ENCODE data around the gene TCF25.
A peak's percentile ranks its signal among the peaks of the same experiment; 100 is the strongest.
"Not testable (repeated sequence)": the region's sequence is repeated elsewhere in the genome, so short reads cannot be mapped to it uniquely, and the experiment has no call there.

The TCF25 gene

GRCh38 chr16:89905511-89906139 is 32.2 kb downstream of the TCF25 start:
- no peak for DNase-seq

GRCh38 chr16:89906140-89907025 is 33.0 kb downstream of the TCF25 start:
- no peak for DNase-seq

DNA sequence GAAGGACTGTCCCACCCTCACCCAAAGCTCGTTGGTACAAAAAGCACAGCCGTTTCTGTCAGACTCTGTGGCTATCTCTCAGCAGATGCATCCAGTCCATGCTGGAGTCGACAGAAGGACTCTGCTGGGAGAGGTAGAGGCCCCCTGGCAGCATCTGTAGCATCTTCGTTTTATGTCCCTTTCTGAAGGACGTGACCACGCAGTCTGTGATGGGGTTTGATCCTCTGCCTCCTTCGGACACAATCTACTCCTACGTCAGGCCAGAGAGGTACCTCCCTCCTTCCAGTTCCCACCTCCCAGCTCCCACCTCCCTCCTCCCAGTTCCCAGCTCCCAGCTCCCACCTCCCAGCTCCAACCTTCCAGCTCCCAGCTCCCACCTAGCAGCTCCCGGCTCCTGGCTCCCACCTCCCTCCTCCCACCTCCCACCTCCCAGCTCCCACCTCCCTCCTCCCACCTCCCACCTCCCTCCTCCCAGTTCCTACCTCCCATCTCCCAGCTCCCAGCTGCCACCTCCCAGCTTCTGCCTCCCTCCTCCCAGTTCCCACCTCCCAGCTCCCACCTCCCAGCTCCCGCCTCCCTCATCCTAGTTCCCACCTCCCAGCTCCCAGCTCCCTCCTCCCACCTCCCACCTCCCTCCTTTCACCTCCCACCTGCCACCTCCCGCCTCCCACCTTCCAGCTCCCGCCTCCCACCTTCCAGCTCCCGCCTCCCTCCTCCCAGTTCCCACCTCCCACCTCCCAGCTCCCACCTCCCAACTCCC is 33.8 kb downstream of the TCF25 start:
- DNase-seq = no peak

DNA sequence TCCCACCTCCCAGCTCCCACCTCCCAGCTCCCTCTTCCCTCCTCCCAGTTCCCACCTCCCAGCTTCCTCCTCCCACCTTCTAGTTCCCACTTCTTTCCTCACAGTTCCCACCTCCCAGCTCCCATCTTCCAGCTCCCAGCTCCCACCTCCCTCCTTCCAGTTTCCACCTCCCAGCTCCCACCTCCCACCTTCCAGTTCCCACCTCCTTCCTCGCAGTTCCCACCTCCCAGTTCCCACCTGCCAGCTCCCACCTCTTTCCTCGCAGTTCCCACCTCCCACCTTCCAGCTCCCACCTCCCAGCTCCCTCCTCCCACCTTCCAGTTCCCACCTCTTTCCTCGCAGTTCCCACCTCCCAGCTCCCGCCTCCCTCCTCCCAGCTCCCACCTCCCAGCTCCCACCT is 34.8 kb downstream of the TCF25 start:
- no peak for DNase-seq

- peak; percentile 27 to 35 for DNase-seq
These were observed 36.7 kb downstream of the TCF25 start for GRCh38 chr16:89909777-89910716.

- no peak for DNase-seq
These were observed 37.4 kb downstream of the TCF25 start for GRCh38 chr16:89910717-89911354.

GRCh38 chr16:89911375-89911774 is 38.0 kb downstream of the TCF25 start:
- no peak for DNase-seq

GRCh38 chr16:89912143-89912542 is 38.8 kb downstream of the TCF25 start:
- no peak for DNase-seq

GRCh38 chr16:89912627-89913026 is 39.2 kb downstream of the TCF25 start:
- DNase-seq = no peak

- DNase-seq = no peak
These were observed 40.3 kb downstream of the TCF25 start for GRCh38 chr16:89913408-89914387.

DNA sequence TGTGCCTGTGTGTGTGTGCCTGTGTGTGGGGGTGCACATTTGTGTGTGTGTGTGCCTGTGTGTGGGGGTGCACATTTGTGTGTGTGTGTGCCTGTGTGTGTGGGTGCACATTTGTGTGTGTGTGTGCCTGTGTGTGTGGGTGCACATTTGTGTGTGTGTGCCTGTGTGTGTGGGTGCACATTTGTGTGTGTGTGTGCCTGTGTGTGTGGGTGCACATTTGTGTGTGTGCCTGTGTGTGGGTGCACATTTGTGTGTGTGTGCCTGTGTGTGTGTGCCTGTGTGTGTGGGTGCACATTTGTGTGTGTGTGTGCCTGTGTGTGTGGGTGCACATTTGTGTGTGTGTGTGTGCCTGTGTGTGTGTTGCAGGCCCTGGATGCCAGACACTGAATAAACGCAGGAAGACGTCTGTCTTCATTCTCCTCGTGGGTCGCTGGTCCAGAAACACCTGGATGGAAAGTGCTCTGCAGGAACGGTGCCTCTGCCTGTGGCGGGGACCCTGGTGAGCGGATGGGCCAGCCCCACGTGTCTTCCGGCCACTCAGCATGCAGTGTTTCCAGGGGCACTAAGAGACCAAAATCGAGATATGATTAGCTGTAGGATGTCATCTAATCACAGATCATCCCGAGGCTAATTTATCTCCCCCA is 41.4 kb downstream of the TCF25 start:
- not testable (repeated sequence) for DNase-seq

DNA sequence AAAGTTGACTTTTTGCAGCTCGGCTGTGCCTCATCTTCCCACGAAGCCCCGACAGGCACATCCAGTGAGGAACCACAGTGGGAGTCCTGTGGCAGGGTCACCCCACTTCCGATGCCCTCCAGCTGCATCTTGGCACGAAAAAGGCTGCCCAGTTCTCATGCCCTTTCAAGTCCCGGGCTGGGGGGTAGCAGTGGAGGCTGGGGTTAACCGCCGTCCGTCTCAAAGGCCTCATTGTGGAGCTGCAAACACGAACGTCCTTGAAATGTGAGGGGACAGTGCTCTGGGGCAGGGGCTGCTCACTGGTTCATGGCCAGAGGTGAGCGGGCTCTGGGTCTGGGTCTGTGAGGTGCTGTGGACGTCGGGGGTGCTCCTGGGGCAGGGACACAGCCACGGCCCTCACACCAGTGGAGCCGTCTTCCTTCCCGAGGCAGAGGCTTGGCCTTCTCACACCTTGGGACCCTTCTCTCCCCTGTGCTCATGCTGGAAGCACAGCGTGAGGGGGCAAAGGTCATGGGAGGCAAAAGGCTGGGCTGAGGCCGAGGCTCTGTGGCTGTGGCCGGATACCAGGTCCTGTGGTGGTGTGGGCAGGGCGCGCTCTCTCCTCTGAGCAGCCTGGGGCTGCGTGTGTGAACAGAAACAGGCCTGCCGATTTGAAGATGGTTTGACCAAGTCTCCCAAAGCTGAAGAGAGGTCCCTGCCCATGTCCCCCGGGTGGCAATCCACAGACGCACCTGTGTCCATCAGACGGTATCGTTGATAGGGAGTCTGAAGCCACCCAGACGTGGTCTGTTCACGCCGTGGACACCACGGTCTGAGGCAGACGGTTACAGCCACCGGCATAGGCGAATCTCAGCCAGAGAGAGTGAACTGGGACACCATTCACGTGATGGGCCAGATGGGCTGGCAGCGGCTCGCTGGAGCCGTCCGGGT is 42.2 kb downstream of the TCF25 start:
- DNase-seq = no peak

GRCh38 chr16:89917773-89918452 is 44.5 kb downstream of the TCF25 start:
- peak; percentile 19 to 32 for DNase-seq

DNA sequence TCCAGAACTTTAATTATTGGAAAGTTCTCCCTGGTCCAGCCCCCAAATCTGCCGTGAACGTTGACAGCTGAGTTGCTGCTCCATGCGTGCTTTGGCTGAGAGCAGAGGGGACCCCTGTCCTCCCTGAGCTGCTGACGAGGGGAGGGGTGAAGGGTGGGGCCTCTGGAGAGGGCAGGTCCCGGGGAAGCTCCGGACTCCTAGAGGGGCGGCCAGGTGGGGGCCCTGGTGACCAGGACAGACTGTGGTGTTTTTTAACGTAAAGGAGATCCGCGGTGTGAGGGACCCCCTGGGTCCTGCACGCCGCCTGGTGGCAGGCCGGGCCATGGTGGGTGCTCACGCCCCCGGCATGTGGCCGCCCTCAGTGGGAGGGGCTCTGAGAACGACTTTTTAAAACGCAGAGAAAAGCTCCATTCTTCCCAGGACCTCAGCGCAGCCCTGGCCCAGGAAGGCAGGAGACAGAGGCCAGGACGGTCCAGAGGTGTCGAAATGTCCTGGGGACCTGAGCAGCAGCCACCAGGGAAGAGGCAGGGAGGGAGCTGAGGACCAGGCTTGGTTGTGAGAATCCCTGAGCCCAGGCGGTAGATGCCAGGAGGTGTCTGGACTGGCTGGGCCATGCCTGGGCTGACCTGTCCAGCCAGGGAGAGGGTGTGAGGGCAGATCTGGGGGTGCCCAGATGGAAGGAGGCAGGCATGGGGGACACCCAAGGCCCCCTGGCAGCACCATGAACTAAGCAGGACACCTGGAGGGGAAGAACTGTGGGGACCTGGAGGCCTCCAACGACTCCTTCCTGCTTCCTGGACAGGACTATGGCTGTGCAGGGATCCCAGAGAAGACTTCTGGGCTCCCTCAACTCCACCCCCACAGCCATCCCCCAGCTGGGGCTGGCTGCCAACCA is 45.3 kb downstream of the TCF25 start, which contains the start of gene MC1R:
TSS of gene MC1R (plus strand) at position 410 of the 895 bp plus-strand sequence. CDS start at position 807, 397 bp downstream.
- DNase-seq = no peak

- no peak for DNase-seq
These were observed 46.4 kb downstream of the TCF25 start for GRCh38 chr16:89919535-89920406.

DNA sequence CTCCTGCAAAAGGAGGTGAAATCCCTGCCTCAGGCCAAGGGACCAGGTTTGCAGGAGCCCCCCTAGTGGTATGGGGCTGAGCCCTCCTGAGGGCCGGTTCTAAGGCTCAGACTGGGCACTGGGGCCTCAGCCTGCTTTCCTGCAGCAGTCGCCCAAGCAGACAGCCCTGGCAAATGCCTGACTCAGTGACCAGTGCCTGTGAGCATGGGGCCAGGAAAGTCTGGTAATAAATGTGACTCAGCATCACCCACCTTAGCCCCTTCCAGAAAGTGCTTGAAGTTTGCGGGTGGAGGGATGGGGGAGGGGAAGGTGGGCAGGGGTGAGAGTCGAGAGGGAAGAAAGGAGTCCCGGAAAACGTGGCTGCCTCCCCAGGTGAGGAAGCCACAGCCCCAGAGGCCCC is 47.3 kb downstream of the TCF25 start:
- DNase-seq = no peak

Data from bone marrow (tissue), 2 donors.